ENCODE data around the gene EPS15. TPM values are rescaled to one million over a fixed set of nuclear protein-coding genes. Genes with fewer than 3 reads are reported as not detected.

EPS15 gene
- total and polyA plus RNA-seq, 9 of the 15 experiments (the other 6 are each of a cell fraction or from before 2014, with no cell fraction given): 23.1 to 69.0 (median 41.7) TPM

GRCh38 chr1:51325878-51326755 is 192.9 kb downstream of the EPS15 start (continued):
- no peak for TF ChIP-seq CHD7 (IDR thresholded peaks at IDR 0.05; ENCODE audit: low read depth, low read length)
- 0 out of 2 replicates have a peak, but pooled peaks have one; percentile 44 for TF ChIP-seq ZNF766 (CRISPR knock-in tag; conservative IDR thresholded peaks at IDR 0.05)
- TF ChIP-seq HDAC6 (IDR thresholded peaks at IDR 0.05; ENCODE audit: low read depth, low read length): no peak
- peak; percentile 74 for TF ChIP-seq L3MBTL2 (IDR thresholded peaks at IDR 0.05)
- no peak for TF ChIP-seq TBP (optimal IDR thresholded peaks at IDR 0.05; ENCODE audit: low read depth, low read length)
- no peak for TF ChIP-seq PHB (CRISPR knock-in tag; IDR thresholded peaks at IDR 0.05)
- TF ChIP-seq BACH1 (tag; IDR thresholded peaks at IDR 0.05): no peak
- TF ChIP-seq C11orf30 (IDR thresholded peaks at IDR 0.05; ENCODE audit: low read depth): no peak
- TF ChIP-seq, protein P1, sequence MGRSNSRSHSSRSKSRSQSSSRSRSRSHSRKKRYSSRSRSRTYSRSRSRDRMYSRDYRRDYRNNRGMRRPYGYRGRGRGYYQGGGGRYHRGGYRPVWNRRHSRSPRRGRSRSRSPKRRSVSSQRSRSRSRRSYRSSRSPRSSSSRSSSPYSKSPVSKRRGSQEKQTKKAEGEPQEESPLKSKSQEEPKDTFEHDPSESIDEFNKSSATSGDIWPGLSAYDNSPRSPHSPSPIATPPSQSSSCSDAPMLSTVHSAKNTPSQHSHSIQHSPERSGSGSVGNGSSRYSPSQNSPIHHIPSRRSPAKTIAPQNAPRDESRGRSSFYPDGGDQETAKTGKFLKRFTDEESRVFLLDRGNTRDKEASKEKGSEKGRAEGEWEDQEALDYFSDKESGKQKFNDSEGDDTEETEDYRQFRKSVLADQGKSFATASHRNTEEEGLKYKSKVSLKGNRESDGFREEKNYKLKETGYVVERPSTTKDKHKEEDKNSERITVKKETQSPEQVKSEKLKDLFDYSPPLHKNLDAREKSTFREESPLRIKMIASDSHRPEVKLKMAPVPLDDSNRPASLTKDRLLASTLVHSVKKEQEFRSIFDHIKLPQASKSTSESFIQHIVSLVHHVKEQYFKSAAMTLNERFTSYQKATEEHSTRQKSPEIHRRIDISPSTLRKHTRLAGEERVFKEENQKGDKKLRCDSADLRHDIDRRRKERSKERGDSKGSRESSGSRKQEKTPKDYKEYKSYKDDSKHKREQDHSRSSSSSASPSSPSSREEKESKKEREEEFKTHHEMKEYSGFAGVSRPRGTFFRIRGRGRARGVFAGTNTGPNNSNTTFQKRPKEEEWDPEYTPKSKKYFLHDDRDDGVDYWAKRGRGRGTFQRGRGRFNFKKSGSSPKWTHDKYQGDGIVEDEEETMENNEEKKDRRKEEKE (IDR thresholded peaks at IDR 0.05; ENCODE audit: borderline replicate concordance in 1 of 2, control insufficient read depth in 1 of 2, low read depth in 2 of 2, low read length in 1 of 2): no peak
- no peak for TF ChIP-seq ZFP30 (CRISPR knock-in tag; IDR thresholded peaks at IDR 0.05; ENCODE audit: borderline replicate concordance)
- peak; percentile 57 to 69; a peak in 3 of 4 replicates for TF ChIP-seq NRF1 (conservative IDR thresholded peaks at IDR 0.05 in 1 of 2, IDR thresholded peaks at IDR 0.05 in 1 of 2)
- no peak for TF ChIP-seq EWSR1 (IDR thresholded peaks at IDR 0.05; ENCODE audit: borderline replicate concordance, low read depth, partially characterized antibody)

Data from K562 (cell line).